ENCODE data around the gene NTRK3.

DNA sequence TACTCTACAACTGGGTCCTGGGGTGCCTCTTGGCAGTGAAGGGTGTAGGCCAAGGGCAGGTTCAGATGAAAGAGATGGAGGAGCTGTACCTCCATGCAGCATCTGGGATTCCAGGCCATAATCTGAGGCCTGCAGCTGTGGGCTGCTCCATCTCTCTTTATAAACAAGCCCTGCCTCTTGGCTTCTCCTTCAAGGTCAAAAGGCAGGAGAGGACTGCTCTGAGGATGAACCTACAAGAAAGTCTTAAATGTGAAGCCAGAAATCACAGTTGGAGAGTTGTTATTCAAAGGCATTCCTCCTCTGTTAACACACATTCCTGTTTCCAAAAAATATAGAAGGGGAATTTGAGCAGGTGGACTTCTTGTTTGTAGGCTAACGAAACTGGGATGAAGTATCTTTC lies 355.5 kb downstream of the NTRK3 start:
- TF ChIP-seq POLR2A (IDR thresholded peaks at IDR 0.05) (no peak), CTCF (IDR thresholded peaks at IDR 0.05) (no peak)
